ENCODE data around the gene FCN2. TPM values are rescaled to one million over a fixed set of nuclear protein-coding genes. Genes with fewer than 3 reads are reported as not detected.

The FCN2 gene
- polyA plus RNA-seq, 1 of the 3 experiments (the other 2 are of a cell fraction): not detected

GRCh38 chr9:134879664-134880483, 736 bp upstream of the FCN2 start:
- Histone ChIP-seq H3K9me3 (no peaks in the 10 kb centered on the region), H3K79me2 (ENCODE audit: insufficient read depth) (no peaks in the 10 kb centered on the region), H2AFZ (ENCODE audit: low read depth) (no peak overlapping the region), H3K4me2 (no peak overlapping the region), H4K20me1 (ENCODE audit: insufficient read depth) (no peaks in the 10 kb centered on the region), H3K4me1 (ENCODE audit: control insufficient read depth in 1 of 2, insufficient read depth in 2 of 2, low read depth in 1 of 2, low read length in 1 of 2) (no peaks in the 10 kb centered on the region), H3K9me2 (no peaks in the 10 kb centered on the region), H3K27ac (ENCODE audit: low read depth in 2 of 2, low read length in 1 of 2) (no peak overlapping the region), H3K27me3 (ENCODE audit: insufficient read depth) (no peaks in the 10 kb centered on the region), H3K36me3 (replicated peaks in 1 of 2; ENCODE audit: control insufficient read depth in 1 of 2, insufficient read depth in 2 of 2, low read length in 1 of 2) (no peaks in the 10 kb centered on the region), H3F3A (replicated peaks; ENCODE audit: insufficient read depth) (no peaks in the 10 kb centered on the region), H3K4me3 (ENCODE audit: low read depth in 2 of 2, low read length in 1 of 2) (no peak overlapping the region), H3K9ac (no peak overlapping the region)
- WGBS (ENCODE audit: low lambda C conversion rate): 24% methylated on average over 6 of the region's 13 CpGs
- TF ChIP-seq POLR2AphosphoS5 (IDR thresholded peaks at IDR 0.05; ENCODE audit: low read depth, low read length) (no peak), NFIC (IDR thresholded peaks at IDR 0.05; ENCODE audit: borderline replicate concordance) (no peak), RAD21 (IDR thresholded peaks at IDR 0.05; ENCODE audit: low read length) (no peak), SIN3A (IDR thresholded peaks at IDR 0.05; ENCODE audit: borderline replicate concordance, low read depth, low read length) (no peak)
- no peak for DNase-seq
- ChIA-PET CTCF (no interaction called here), POLR2A (no interaction called here)

- WGBS (ENCODE audit: low lambda C conversion rate): 41% methylated on average over 10 of the region's 13 CpGs
- Histone ChIP-seq H3K9me2 (no peaks in the 10 kb centered on the region), H3K4me3 (ENCODE audit: low read depth in 2 of 2, low read length in 1 of 2) (no peak overlapping the region), H2AFZ (ENCODE audit: low read depth) (no peak overlapping the region), H3K9me3 (no peaks in the 10 kb centered on the region), H3K9ac (no peak overlapping the region), H3K4me1 (ENCODE audit: control insufficient read depth in 1 of 2, insufficient read depth in 2 of 2, low read depth in 1 of 2, low read length in 1 of 2) (no peaks in the 10 kb centered on the region), H3K27me3 (ENCODE audit: insufficient read depth) (no peaks in the 10 kb centered on the region), H3K4me2 (no peak overlapping the region), H3K79me2 (ENCODE audit: insufficient read depth) (no peaks in the 10 kb centered on the region), H4K20me1 (ENCODE audit: insufficient read depth) (no peaks in the 10 kb centered on the region), H3F3A (replicated peaks; ENCODE audit: insufficient read depth) (no peaks in the 10 kb centered on the region), H3K36me3 (replicated peaks in 1 of 2; ENCODE audit: control insufficient read depth in 1 of 2, insufficient read depth in 2 of 2, low read length in 1 of 2) (no peaks in the 10 kb centered on the region), H3K27ac (ENCODE audit: low read depth in 2 of 2, low read length in 1 of 2) (no peak overlapping the region)
- CTCF ChIA-PET: no interaction called here
- POLR2A ChIA-PET: no interaction called here
- DNase-seq: no peak
- TF ChIP-seq, protein P1, sequence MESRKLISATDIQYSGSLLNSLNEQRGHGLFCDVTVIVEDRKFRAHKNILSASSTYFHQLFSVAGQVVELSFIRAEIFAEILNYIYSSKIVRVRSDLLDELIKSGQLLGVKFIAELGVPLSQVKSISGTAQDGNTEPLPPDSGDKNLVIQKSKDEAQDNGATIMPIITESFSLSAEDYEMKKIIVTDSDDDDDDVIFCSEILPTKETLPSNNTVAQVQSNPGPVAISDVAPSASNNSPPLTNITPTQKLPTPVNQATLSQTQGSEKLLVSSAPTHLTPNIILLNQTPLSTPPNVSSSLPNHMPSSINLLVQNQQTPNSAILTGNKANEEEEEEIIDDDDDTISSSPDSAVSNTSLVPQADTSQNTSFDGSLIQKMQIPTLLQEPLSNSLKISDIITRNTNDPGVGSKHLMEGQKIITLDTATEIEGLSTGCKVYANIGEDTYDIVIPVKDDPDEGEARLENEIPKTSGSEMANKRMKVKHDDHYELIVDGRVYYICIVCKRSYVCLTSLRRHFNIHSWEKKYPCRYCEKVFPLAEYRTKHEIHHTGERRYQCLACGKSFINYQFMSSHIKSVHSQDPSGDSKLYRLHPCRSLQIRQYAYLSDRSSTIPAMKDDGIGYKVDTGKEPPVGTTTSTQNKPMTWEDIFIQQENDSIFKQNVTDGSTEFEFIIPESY (IDR thresholded peaks at IDR 0.05; ENCODE audit: borderline replicate concordance, low read depth): no peak
- TF ChIP-seq EZH2phosphoT487 (IDR thresholded peaks at IDR 0.05; ENCODE audit: borderline replicate concordance, low read depth): no peak
Observed at GRCh38 chr9:134881313-134881670, 682 bp downstream of the FCN2 start.

- WGBS (ENCODE audit: low lambda C conversion rate): no CpG with 5 or more reads among the region's 3 CpGs
- H3K4me3 ChIP-seq (ENCODE audit: low read depth in 2 of 2, low read length in 1 of 2): no peak overlapping the region
- ChIA-PET CTCF (interaction anchor here (1.1 kb wide), 1 partner anchor 9 kb away, joined by 3 read pairs; no protein-coding TSS in a partner anchor), POLR2A (no interaction called here)
- no peak for DNase-seq
- H3K4me2 ChIP-seq: no peak overlapping the region
- H3F3A ChIP-seq (replicated peaks; ENCODE audit: insufficient read depth): no peaks in the 10 kb centered on the region
- H3K79me2 ChIP-seq (ENCODE audit: insufficient read depth): no peaks in the 10 kb centered on the region
- H3K27ac ChIP-seq (ENCODE audit: low read depth in 2 of 2, low read length in 1 of 2): no peak overlapping the region
- H3K9me2 ChIP-seq: no peaks in the 10 kb centered on the region
- H3K27me3 ChIP-seq (ENCODE audit: insufficient read depth): peaks cover 5% of the 10 kb centered on the region; the same call in 1 of the 2 replicates
- no peaks in the 10 kb centered on the region for H3K36me3 ChIP-seq (replicated peaks in 1 of 2; ENCODE audit: control insufficient read depth in 1 of 2, insufficient read depth in 2 of 2, low read length in 1 of 2)
- no peak overlapping the region for H3K9ac ChIP-seq
- no peaks in the 10 kb centered on the region for H3K4me1 ChIP-seq (ENCODE audit: control insufficient read depth in 1 of 2, insufficient read depth in 2 of 2, low read depth in 1 of 2, low read length in 1 of 2)
- H4K20me1 ChIP-seq (ENCODE audit: insufficient read depth): no peaks in the 10 kb centered on the region
- no peaks in the 10 kb centered on the region for H3K9me3 ChIP-seq
- H2AFZ ChIP-seq (ENCODE audit: low read depth): no peak overlapping the region
- TF ChIP-seq TEAD4 (IDR thresholded peaks at IDR 0.05; ENCODE audit: borderline replicate concordance, insufficient read depth): no peak
- no peak for TF ChIP-seq NRF1 (IDR thresholded peaks at IDR 0.05; ENCODE audit: low read depth, low read length)
- no peak for TF ChIP-seq RCOR1 (IDR thresholded peaks at IDR 0.05; ENCODE audit: low read length)
- TF ChIP-seq SMC3 (IDR thresholded peaks at IDR 0.05; ENCODE audit: low read depth, low read length): no peak
- no peak for TF ChIP-seq TAF1 (IDR thresholded peaks at IDR 0.05; ENCODE audit: borderline replicate concordance, low read depth, low read length)
- no peak for TF ChIP-seq TCF12 (IDR thresholded peaks at IDR 0.05)
- no peak for TF ChIP-seq FOXJ3 (CRISPR knock-in tag; IDR thresholded peaks at IDR 0.05)
- no peak for TF ChIP-seq CHD2 (IDR thresholded peaks at IDR 0.05; ENCODE audit: low read length, partially characterized antibody)
- TF ChIP-seq CTCF (IDR thresholded peaks at IDR 0.05): no peak
- no peak for TF ChIP-seq SIN3A (IDR thresholded peaks at IDR 0.05; ENCODE audit: borderline replicate concordance, low read depth, low read length)
- TF ChIP-seq, protein P2, sequence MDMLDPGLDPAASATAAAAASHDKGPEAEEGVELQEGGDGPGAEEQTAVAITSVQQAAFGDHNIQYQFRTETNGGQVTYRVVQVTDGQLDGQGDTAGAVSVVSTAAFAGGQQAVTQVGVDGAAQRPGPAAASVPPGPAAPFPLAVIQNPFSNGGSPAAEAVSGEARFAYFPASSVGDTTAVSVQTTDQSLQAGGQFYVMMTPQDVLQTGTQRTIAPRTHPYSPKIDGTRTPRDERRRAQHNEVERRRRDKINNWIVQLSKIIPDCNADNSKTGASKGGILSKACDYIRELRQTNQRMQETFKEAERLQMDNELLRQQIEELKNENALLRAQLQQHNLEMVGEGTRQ (IDR thresholded peaks at IDR 0.05; ENCODE audit: borderline replicate concordance, low read depth, low read length): no peak
- no peak for TF ChIP-seq GABPA (IDR thresholded peaks at IDR 0.05; ENCODE audit: low read depth)
Observed at GRCh38 chr9:134882204-134882785, 1.7 kb downstream of the FCN2 start.
